Tibial nerve (tissue), 4 donors: Measurements from ENCODE around the gene ZBTB47. TPM values are rescaled to one million over a fixed set of nuclear protein-coding genes. Genes with fewer than 3 reads are reported as not detected.

Experiments
- DNase-seq, 2 donors: peaks; one replicate each; pipeline ENCODE4 v3.0.0-alpha.2; 2019; ENCODE audit warnings: low spot score in 2 of 2
- H3K27ac ChIP-seq, 4 donors: fragments of 200-600 bp; sonication (generic) in 3 of 4; one replicate each; pipeline ENCODE4 v1.5.1; 2017 to 2019; ENCODE audit warnings: mild to moderate bottlenecking in 1 of 4
- H3K27me3 ChIP-seq, 2 donors: fragments of 200-600 bp; sonication (generic) in 1 of 2; one replicate each; pipeline versions ENCODE4 v1.5.1 to v1.6.0; 2017 to 2019
- H3K36me3 ChIP-seq, 3 donors: fragments of 200-600 bp; sonication (generic); one replicate each; pipeline ENCODE4 v1.5.1; 2018 to 2019
- H3K4me1 ChIP-seq, 4 donors: fragments of 200-600 bp; sonication (generic) in 3 of 4; one replicate each; pipeline ENCODE4 v1.5.1; 2017 to 2019
- H3K4me3 ChIP-seq, 4 donors: fragments of 200-600 bp; sonication (generic) in 3 of 4; one replicate each; pipeline ENCODE4 v1.5.1; 2017 to 2019; ENCODE audit warnings: mild to moderate bottlenecking in 1 of 4, moderate library complexity in 1 of 4
- H3K9me3 ChIP-seq, 4 donors: fragments of 200-600 bp; sonication (generic) in 3 of 4; one replicate each; pipeline ENCODE4 v1.5.1; 2017 to 2019
- EP300 ChIP-seq, 2 donors: sonication (generic); formaldehyde crosslinking; IDR thresholded peaks; one replicate each; pipeline ENCODE4 v1.6.1; 2017; ENCODE audit warnings: antibody characterized with exemption in 2 of 2, mild to moderate bottlenecking in 1 of 2
- POLR2A ChIP-seq, 2 donors: fragments of 450-650 bp; IDR thresholded peaks; one replicate each; pipeline ENCODE4 v1.6.1; 2017; ENCODE audit warnings: antibody characterized with exemption in 2 of 2, mild to moderate bottlenecking in 2 of 2, moderate library complexity in 2 of 2
- WGBS, 2 donors: methylation state at CpG; one replicate each; pipeline ENCODE4 v1.1.5; 2018; 5-methylcytosine and 5-hydroxymethylcytosine counted together
- total RNA-seq, 4 donors: library from RNA; depleted of rRNA; stranded (reverse); fragments of >200 nt; gene quantifications; one replicate each; pipeline ENCODE4 v1.1.0, GENCODE V29; 2016
- TF ChIP-seq, protein P1 (sequence below), 5 experiments: fragments of 200-600 bp in 3 of 5; fragments of 450-650 bp in 2 of 5; sonication (generic) in 3 of 5; IDR thresholded peaks; one replicate each; pipeline ENCODE4 v1.5.1; 2016 to 2019; ENCODE audit warnings: antibody characterized with exemption in 5 of 5, mild to moderate bottlenecking in 3 of 5, moderate library complexity in 2 of 5

The ZBTB47 gene
- total RNA-seq, result 10 to 100 TPM; 44.6 to 81.3 (median 60.3) TPM

DNA sequence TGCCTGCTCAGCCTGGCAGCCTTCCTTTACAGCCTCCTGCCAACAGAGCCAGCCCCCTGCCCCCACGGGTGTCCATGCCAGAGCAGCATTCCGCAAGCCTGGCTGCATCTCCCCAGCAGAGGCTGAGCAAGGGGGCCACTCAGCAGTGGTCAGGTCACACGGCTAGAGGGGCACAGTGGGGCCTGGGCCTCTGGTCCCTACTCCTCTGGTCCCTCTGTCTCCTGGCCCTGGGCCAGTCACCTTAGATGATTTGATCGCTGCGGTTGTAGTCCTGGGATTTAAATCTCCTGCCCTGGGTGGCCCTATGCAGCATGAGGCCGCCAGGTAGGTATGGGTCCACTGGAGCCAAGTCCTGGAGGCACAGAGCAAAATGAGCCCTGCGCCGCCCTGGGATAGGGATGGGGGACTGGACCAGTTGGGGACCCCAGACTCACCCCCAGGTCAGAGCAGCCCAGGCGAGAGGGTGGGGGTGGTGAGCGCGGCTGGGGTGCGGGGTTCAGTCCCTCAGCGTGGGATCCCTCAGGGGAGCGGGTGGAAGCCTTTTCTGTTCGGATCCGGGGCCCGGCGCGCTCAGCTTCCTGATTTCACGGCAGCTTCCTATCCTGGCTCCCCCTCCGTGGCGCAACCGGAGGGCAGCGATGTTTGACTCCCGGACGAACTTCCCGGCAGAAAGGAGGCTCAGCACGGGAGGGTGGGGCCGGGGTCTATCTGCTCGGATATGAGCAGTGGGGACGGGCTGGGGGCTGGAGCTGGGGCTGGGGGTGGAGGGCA is at the start of gene ZBTB47:
ZBTB47 (plus strand) TSS at position 138 of the 771 bp plus-strand sequence. CDS start 4,659 bp downstream, outside the sequence.
- Histone ChIP-seq H3K9me3 (no peaks in the 10 kb centered on the region), H3K36me3 (peaks cover 0 to 19% (median 0%) of the 10 kb centered on the region in 3 donors), H3K27me3 (no peaks in the 10 kb centered on the region), H3K27ac (peak within 1 kb of the TSS; percentile 90 to 99 (median 96)), H3K4me1 (peaks cover 0 to 85% (median 30%) of the 10 kb centered on the region in 4 donors), H3K4me3 (peak within 1 kb of the TSS; percentile 72 to 98 (median 83))
- WGBS, 2 donors, result 2 to 4% methylated on average over 22 to 27 of the region's 31 CpGs
- TF ChIP-seq EP300 (IDR thresholded peaks at IDR 0.05), result peak in 1 of 2 donors; percentile 8
- TF ChIP-seq, protein P1, sequence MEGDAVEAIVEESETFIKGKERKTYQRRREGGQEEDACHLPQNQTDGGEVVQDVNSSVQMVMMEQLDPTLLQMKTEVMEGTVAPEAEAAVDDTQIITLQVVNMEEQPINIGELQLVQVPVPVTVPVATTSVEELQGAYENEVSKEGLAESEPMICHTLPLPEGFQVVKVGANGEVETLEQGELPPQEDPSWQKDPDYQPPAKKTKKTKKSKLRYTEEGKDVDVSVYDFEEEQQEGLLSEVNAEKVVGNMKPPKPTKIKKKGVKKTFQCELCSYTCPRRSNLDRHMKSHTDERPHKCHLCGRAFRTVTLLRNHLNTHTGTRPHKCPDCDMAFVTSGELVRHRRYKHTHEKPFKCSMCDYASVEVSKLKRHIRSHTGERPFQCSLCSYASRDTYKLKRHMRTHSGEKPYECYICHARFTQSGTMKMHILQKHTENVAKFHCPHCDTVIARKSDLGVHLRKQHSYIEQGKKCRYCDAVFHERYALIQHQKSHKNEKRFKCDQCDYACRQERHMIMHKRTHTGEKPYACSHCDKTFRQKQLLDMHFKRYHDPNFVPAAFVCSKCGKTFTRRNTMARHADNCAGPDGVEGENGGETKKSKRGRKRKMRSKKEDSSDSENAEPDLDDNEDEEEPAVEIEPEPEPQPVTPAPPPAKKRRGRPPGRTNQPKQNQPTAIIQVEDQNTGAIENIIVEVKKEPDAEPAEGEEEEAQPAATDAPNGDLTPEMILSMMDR (IDR thresholded peaks at IDR 0.05), result peak in 1 of 5 experiments; percentile 9
- no peak for TF ChIP-seq POLR2A (IDR thresholded peaks at IDR 0.05)
- peak; percentile 40 to 64 for DNase-seq

DNA sequence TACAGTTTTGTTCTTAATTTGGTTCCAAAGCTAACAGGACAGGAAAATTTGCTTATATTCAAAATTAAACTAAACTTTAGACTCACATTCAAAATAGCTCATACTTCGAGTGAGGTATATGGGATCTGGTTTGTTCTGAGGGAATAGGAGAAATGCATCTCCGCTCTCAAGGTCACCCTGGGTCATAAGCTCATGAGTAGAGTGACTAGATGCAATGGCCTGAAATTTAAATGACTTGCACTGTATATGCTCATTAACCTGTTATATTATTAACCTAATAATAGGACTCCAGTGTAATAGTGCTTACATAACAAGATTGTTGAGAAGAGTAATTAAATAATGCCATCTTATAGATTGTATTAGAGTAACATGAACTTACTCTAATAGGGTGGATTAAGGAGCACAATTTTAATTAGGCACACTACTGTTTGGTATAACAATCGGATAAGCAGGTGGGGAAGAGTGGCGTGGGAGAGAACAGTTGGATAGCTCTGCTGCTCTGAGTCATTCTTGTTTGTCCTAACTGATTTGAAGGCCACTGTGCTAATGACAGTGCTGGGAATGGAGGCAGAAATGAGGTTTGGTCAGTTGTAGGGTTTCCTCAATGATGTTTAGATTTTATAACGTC is 47.8 kb upstream of the ZBTB47 start:
- Histone ChIP-seq H3K27ac (peak overlapping the region in 2 of 4 donors; percentile 21 to 50), H3K9me3 (no peaks in the 10 kb centered on the region), H3K27me3 (no peaks in the 10 kb centered on the region), H3K4me1 (peaks cover 3 to 56% (median 28%) of the 10 kb centered on the region in 4 donors), H3K36me3 (peaks cover 0 to 37% (median 0%) of the 10 kb centered on the region in 3 donors), H3K4me3 (no peak overlapping the region)
- 60 to 77% methylated on average over 5 of the region's 5 CpGs for WGBS, 2 donors
- TF ChIP-seq, protein P1 (IDR thresholded peaks at IDR 0.05), result no peak
- TF ChIP-seq POLR2A (IDR thresholded peaks at IDR 0.05) (no peak), EP300 (IDR thresholded peaks at IDR 0.05) (no peak)
- no peak for DNase-seq

DNA sequence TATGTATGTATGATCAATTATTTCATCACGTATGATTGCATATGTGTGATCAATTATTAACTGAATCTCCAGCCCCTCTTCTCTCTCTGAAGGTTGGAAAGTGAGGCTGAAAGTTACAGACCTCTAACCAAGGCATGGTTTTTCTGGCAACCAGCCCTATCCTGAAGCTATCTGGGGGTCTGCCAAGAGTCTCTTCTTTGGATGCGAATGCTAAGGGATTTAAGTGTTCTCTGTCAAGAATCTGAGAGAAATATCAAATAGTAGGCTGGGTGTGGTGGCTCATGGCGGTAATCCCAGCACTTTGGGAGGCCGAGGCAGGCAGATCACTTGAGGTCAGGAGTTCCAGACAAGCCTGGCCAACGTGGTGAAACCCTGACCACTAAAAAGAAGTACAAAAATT is 44.9 kb upstream of the ZBTB47 start:
- H3K27ac ChIP-seq, result peak overlapping the region in 1 of 4 donors; percentile 36
- WGBS, 2 donors, result 43 to 57% methylated on average over 5 of the region's 5 CpGs
- peaks cover 0 to 67% (median 27%) of the 10 kb centered on the region in 4 donors for H3K4me1 ChIP-seq
- H3K36me3 ChIP-seq, result peaks cover 0 to 47% (median 0%) of the 10 kb centered on the region in 3 donors
- DNase-seq, result no peak
- H3K4me3 ChIP-seq, result no peak overlapping the region
- H3K9me3 ChIP-seq, result no peaks in the 10 kb centered on the region
- TF ChIP-seq POLR2A (IDR thresholded peaks at IDR 0.05) (no peak), EP300 (IDR thresholded peaks at IDR 0.05) (no peak)
- TF ChIP-seq, protein P1 (IDR thresholded peaks at IDR 0.05), result no peak
- no peaks in the 10 kb centered on the region for H3K27me3 ChIP-seq

DNA sequence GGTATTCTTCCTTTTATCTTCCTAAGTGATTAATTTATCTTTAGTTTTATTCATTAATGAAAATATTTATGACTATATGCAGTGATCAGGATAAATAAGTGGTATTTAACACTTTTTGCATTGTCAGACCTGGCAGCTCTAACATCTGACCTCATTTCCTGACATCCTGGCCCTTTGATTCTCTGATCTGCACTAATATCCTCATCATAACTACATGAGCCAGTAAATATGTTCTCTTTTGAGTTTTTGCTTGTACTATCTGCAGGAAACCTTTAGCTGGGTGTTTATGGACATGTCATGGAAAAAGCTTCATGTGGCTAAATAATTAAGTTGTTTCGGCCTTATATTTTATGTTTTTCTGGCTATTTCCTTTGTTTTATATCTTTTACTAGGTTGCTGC is 42.5 kb upstream of the ZBTB47 start:
- no peak overlapping the region for H3K4me3 ChIP-seq
- 69 to 80% methylated on average over 1 of the region's 1 CpG for WGBS, 2 donors
- H3K9me3 ChIP-seq, result no peaks in the 10 kb centered on the region
- peaks cover 0 to 70% (median 23%) of the 10 kb centered on the region in 4 donors for H3K4me1 ChIP-seq
- no peak for TF ChIP-seq POLR2A (IDR thresholded peaks at IDR 0.05)
- no peak for TF ChIP-seq EP300 (IDR thresholded peaks at IDR 0.05)
- TF ChIP-seq, protein P1 (IDR thresholded peaks at IDR 0.05), result no peak
- DNase-seq, result no peak
- peaks cover 0 to 35% (median 0%) of the 10 kb centered on the region in 3 donors for H3K36me3 ChIP-seq
- peak overlapping the region; percentile 2 to 74 (median 47) for H3K27ac ChIP-seq
- H3K27me3 ChIP-seq, result no peaks in the 10 kb centered on the region

DNA sequence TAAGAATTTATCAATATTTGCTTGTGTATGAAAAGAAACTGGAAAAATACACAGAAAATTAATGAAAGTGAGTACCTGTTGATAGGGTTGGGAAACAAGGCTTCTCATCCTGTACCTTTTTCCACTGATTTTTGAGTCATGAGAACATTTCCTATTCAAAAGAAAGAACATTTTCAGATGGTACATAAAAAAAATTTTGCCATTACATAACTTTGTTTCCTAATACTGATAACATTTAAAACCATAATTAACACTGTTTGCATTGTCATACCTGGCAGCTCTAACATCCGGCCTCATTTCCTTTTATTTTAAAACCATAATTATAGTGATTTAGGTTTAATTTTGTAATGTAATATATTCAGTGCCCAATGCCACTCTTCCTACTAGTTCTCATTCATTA is 41.3 kb upstream of the ZBTB47 start:
- DNase-seq, result no peak
- H3K4me3 ChIP-seq, result no peak overlapping the region
- WGBS, 2 donors, result 76 to 82% methylated on average over 1 of the region's 1 CpG
- H3K36me3 ChIP-seq, result peaks cover 0 to 27% (median 0%) of the 10 kb centered on the region in 3 donors
- TF ChIP-seq, protein P1 (IDR thresholded peaks at IDR 0.05), result no peak
- TF ChIP-seq EP300 (IDR thresholded peaks at IDR 0.05) (no peak), POLR2A (IDR thresholded peaks at IDR 0.05) (no peak)
- peak overlapping the region in 3 of 4 donors; percentile 0 to 74 (median 41) for H3K27ac ChIP-seq
- H3K27me3 ChIP-seq, result no peaks in the 10 kb centered on the region
- no peaks in the 10 kb centered on the region for H3K9me3 ChIP-seq
- peaks cover 0 to 74% (median 20%) of the 10 kb centered on the region in 4 donors for H3K4me1 ChIP-seq
